ENCODE results near the gene C13orf42. TPM values are rescaled to one million over a fixed set of nuclear protein-coding genes. Genes with fewer than 3 reads are reported as not detected.
A peak's percentile ranks its signal among the peaks of the same experiment; 100 is the strongest.

The C13orf42 gene
- total and polyA plus RNA-seq, 2 donors from 2014 or later, result 0.24 TPM; not detected in 1

DNA sequence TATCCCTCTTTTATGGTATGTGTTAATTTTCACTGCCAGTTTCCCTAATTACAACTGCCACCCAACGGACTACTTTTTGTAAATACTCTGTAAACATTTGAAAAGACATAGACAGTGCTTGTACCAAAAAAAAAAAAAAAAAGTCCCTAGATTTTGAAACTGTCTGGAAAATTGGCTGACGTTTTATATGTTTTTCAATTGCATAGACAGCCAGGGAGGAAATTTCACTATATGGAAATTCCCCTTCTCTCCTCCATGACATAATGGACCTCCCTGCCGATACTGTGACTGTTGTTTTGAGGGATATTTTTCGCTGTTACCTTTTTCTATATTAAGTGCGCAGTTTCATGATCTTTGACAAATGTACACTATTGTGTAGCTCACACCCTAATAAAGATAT is 43.4 kb downstream of the C13orf42 start:
- H3K4me3 ChIP-seq (ENCODE audit: low read length in 3 of 3), result no peak overlapping the region
- no peaks in the 10 kb centered on the region for H3K36me3 ChIP-seq (ENCODE audit: control insufficient read depth in 2 of 3, insufficient read depth in 3 of 3, low read length in 3 of 3)
- H3K4me1 ChIP-seq (ENCODE audit: control insufficient read depth in 2 of 3, insufficient read depth in 2 of 3, low read depth in 1 of 3, low read length in 3 of 3), result peaks cover 0 to 2% (median 0%) of the 10 kb centered on the region in 3 donors
- TF ChIP-seq, protein P1, sequence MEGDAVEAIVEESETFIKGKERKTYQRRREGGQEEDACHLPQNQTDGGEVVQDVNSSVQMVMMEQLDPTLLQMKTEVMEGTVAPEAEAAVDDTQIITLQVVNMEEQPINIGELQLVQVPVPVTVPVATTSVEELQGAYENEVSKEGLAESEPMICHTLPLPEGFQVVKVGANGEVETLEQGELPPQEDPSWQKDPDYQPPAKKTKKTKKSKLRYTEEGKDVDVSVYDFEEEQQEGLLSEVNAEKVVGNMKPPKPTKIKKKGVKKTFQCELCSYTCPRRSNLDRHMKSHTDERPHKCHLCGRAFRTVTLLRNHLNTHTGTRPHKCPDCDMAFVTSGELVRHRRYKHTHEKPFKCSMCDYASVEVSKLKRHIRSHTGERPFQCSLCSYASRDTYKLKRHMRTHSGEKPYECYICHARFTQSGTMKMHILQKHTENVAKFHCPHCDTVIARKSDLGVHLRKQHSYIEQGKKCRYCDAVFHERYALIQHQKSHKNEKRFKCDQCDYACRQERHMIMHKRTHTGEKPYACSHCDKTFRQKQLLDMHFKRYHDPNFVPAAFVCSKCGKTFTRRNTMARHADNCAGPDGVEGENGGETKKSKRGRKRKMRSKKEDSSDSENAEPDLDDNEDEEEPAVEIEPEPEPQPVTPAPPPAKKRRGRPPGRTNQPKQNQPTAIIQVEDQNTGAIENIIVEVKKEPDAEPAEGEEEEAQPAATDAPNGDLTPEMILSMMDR (IDR thresholded peaks at IDR 0.05; ENCODE audit: borderline replicate concordance, extremely low read depth, insufficient read depth), result no peak
- H3K9ac ChIP-seq (ENCODE audit: low read length in 3 of 3), result no peak overlapping the region
- no peaks in the 10 kb centered on the region for H3K9me3 ChIP-seq (ENCODE audit: control insufficient read depth in 2 of 3, insufficient read depth in 1 of 3, low read length in 3 of 3)
- no peak overlapping the region for H3K27ac ChIP-seq (ENCODE audit: low read depth in 2 of 2, low read length in 2 of 2)
- FAIRE-seq, result no peak
- intact Hi-C loops (cut with DNase I), result no loop called here
- H3K27me3 ChIP-seq (ENCODE audit: control insufficient read depth, insufficient read depth, low read length), result no peaks in the 10 kb centered on the region
- DNase-seq, result no peak

DNA sequence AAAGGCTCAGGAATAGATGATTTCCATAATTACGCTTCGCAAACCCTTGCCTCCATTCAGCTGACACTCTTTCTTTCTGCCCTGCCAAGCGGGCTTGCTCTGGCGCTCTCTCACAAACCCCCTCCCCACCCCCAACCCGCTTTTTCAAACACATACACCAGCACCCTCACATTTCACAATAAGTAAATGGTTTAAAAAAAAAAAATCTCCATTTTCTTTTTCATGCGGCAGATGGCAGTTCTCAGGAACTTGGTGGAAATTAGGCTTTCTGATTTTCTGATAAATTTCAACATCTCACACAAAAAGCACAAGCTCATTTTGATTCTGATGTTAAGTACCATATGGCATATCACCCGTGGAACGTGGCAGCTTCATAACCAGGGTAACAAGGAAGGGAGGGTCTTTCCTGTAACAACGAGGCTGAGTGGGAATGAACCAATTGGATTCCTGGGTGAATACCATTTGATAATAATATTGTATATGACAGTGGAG is 43.8 kb downstream of the C13orf42 start:
- TF ChIP-seq, protein P1 (IDR thresholded peaks at IDR 0.05; ENCODE audit: borderline replicate concordance, extremely low read depth, insufficient read depth), result no peak
- peak in 1 of 5 donors; percentile 14 for DNase-seq
- H3K4me1 ChIP-seq (ENCODE audit: control insufficient read depth in 2 of 3, insufficient read depth in 2 of 3, low read depth in 1 of 3, low read length in 3 of 3), result peaks cover 0 to 2% (median 0%) of the 10 kb centered on the region in 3 donors
- H3K9ac ChIP-seq (ENCODE audit: low read length in 3 of 3), result no peak overlapping the region
- no peak overlapping the region for H3K4me3 ChIP-seq (ENCODE audit: low read length in 3 of 3)
- no peak overlapping the region for H3K27ac ChIP-seq (ENCODE audit: low read depth in 2 of 2, low read length in 2 of 2)
- H3K27me3 ChIP-seq (ENCODE audit: control insufficient read depth, insufficient read depth, low read length), result no peaks in the 10 kb centered on the region
- intact Hi-C loops (cut with DNase I), result no loop called here
- no peak for FAIRE-seq
- no peaks in the 10 kb centered on the region for H3K36me3 ChIP-seq (ENCODE audit: control insufficient read depth in 2 of 3, insufficient read depth in 3 of 3, low read length in 3 of 3)
- no peaks in the 10 kb centered on the region for H3K9me3 ChIP-seq (ENCODE audit: control insufficient read depth in 2 of 3, insufficient read depth in 1 of 3, low read length in 3 of 3)

DNA sequence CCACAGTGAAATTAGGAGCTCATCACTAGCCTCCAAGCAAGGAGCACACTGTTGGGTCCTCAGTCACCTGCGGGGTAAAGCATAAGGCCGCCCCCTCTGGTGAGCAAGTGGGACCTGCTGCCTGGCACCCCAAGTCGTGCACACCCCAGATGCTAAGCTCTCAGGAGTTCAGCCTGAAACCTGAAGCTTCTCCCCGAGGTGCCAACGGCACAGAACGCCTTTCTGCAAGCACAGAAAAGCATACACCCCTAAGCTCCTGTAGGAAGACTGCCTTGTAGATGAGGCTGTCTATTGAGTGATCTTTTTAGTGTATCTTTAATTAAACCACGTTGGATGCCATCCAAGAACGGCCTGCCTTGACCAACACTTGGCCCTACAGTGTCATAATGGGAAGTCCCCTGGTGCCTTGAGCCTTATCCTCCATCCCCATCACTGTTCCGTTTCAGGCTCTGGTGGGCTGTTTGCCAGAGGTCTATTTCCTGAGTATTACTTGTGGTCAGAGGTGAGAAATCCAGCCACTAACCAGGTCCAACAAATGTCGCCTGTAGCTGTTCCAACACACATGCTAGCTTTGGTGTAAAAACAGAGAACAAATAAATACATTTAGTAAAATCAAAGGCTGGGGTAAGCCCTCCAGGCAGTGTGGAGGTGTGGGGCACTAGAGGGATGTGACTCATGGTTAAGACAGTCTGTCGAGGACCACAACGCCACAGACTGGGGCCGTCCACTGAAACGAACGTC is 44.8 kb downstream of the C13orf42 start:
- H3K27ac ChIP-seq (ENCODE audit: low read depth in 2 of 2, low read length in 2 of 2), result no peak overlapping the region
- no peaks in the 10 kb centered on the region for H3K27me3 ChIP-seq (ENCODE audit: control insufficient read depth, insufficient read depth, low read length)
- H3K36me3 ChIP-seq (ENCODE audit: control insufficient read depth in 2 of 3, insufficient read depth in 3 of 3, low read length in 3 of 3), result no peaks in the 10 kb centered on the region
- TF ChIP-seq, protein P1 (IDR thresholded peaks at IDR 0.05; ENCODE audit: borderline replicate concordance, extremely low read depth, insufficient read depth), result no peak
- intact Hi-C loops (cut with DNase I), result no loop called here
- peaks cover 0 to 2% (median 0%) of the 10 kb centered on the region in 3 donors for H3K4me1 ChIP-seq (ENCODE audit: control insufficient read depth in 2 of 3, insufficient read depth in 2 of 3, low read depth in 1 of 3, low read length in 3 of 3)
- FAIRE-seq (no peak), DNase-seq (peak in 4 of 5 donors; percentile 21 to 68 (median 37))
- H3K9me3 ChIP-seq (ENCODE audit: control insufficient read depth in 2 of 3, insufficient read depth in 1 of 3, low read length in 3 of 3), result no peaks in the 10 kb centered on the region
- H3K4me3 ChIP-seq (ENCODE audit: low read length in 3 of 3), result no peak overlapping the region
- H3K9ac ChIP-seq (ENCODE audit: low read length in 3 of 3), result no peak overlapping the region

All from kidney (tissue), 14 donors.